CD14-positive monocyte (primary cell): Measurements from ENCODE around the gene WDR19. TPM values are rescaled to one million over a fixed set of nuclear protein-coding genes. Genes with fewer than 3 reads are reported as not detected.

Experiments used
- DNase-seq, 3 donors: peaks; one replicate each; pipeline ENCODE4 v3.0.0-alpha.2; 2011 to 2022
- H2AFZ ChIP-seq: 2 replicates; pipeline ENCODE4 v1.6.0; 2012; ENCODE audit warnings: mild to moderate bottlenecking, low read depth, low read length, inconsistent platforms; ENCODE audit not compliant: insufficient read depth, poor library complexity, severe bottlenecking
- H3K27ac ChIP-seq, 2 donors: 1 replicate in 1 of 2; 2 replicates in 1 of 2; pipeline ENCODE4 v1.5.1; 2012 to 2013; ENCODE audit warnings: low read length in 2 of 2, control low read depth in 1 of 2, inconsistent platforms in 1 of 2, low read depth in 1 of 2, mild to moderate bottlenecking in 1 of 2
- H3K27me3 ChIP-seq, 2 donors: one replicate each; pipeline versions ENCODE4 v1.6.0 to v1.6.1; 2011 to 2013; ENCODE audit warnings: low read length in 2 of 2; ENCODE audit not compliant: control insufficient read depth in 2 of 2, insufficient read depth in 2 of 2
- H3K36me3 ChIP-seq, 2 donors: replicated peaks in 1 of 2; 1 replicate in 1 of 2; 2 replicates in 1 of 2; pipeline versions ENCODE4 v1.5.1 to v1.6.1; 2012 to 2013; ENCODE audit warnings: low read length in 2 of 2, control low read depth in 1 of 2, inconsistent platforms in 1 of 2, mild to moderate bottlenecking in 1 of 2; ENCODE audit not compliant: insufficient read depth in 2 of 2, control insufficient read depth in 1 of 2
- H3K4me1 ChIP-seq, 2 donors: 1 replicate in 1 of 2; 2 replicates in 1 of 2; pipeline versions ENCODE4 v1.5.1 to v1.6.1; 2012 to 2013; ENCODE audit warnings: low read length in 2 of 2, control low read depth in 1 of 2, inconsistent platforms in 1 of 2, mild to moderate bottlenecking in 1 of 2, moderate library complexity in 1 of 2; ENCODE audit not compliant: insufficient read depth in 2 of 2, control insufficient read depth in 1 of 2
- H3K4me2 ChIP-seq: replicated peaks from 2 replicates; pipeline ENCODE3; 2012; ENCODE audit warnings: low read length, moderate library complexity, mild to moderate bottlenecking; ENCODE audit not compliant: poor library complexity, severe bottlenecking; ENCODE audit errors: extremely low read depth
- H3K4me3 ChIP-seq, 3 experiments: fragments of 200-600 bp in 1 of 3; sonication (generic) in 1 of 3; replicated peaks in 1 of 3; 1 replicate in 2 of 3; 2 replicates in 1 of 3; pipeline ENCODE4 v1.5.1; 2011 to 2013; ENCODE audit warnings: low read length in 3 of 3, mild to moderate bottlenecking in 3 of 3, control low read depth in 2 of 3, low read depth in 2 of 3, inconsistent platforms in 1 of 3, moderate library complexity in 1 of 3
- H3K79me2 ChIP-seq: 2 replicates; pipeline ENCODE4 v1.6.0; 2012; ENCODE audit warnings: mild to moderate bottlenecking, control low read depth, inconsistent platforms, low read length, moderate library complexity; ENCODE audit not compliant: insufficient read depth
- H3K9ac ChIP-seq: 2 replicates; pipeline ENCODE4 v1.6.0; 2017; ENCODE audit warnings: low read length, mild to moderate bottlenecking; ENCODE audit not compliant: insufficient read depth, poor library complexity, severe bottlenecking
- H3K9me3 ChIP-seq, 2 donors: replicated peaks in 1 of 2; 1 replicate in 1 of 2; 2 replicates in 1 of 2; pipeline versions ENCODE4 v1.5.1 to v1.6.1; 2012 to 2013; ENCODE audit warnings: low read length in 2 of 2, control low read depth in 1 of 2; ENCODE audit not compliant: control insufficient read depth in 1 of 2, insufficient read depth in 1 of 2
- H4K20me1 ChIP-seq: 2 replicates; pipeline ENCODE4 v1.6.0; 2012; ENCODE audit warnings: mild to moderate bottlenecking, low read length, control low read depth, moderate library complexity; ENCODE audit not compliant: insufficient read depth
- H3K27ac Mint-ChIP-seq, 7 donors: one replicate each; pipeline ENCODE4 v1.8.0; 2020; ENCODE audit warnings: mild to moderate bottlenecking in 7 of 7, mixed read lengths in 7 of 7, moderate library complexity in 6 of 7, inconsistent platforms in 2 of 7
- H3K27me3 Mint-ChIP-seq, 3 donors: one replicate each; pipeline ENCODE4 v1.8.0; 2021 to 2022; ENCODE audit warnings: low read depth in 3 of 3, mild to moderate bottlenecking in 3 of 3, mixed read lengths in 3 of 3, moderate library complexity in 3 of 3, inconsistent platforms in 1 of 3
- H3K36me3 Mint-ChIP-seq, 2 donors: one replicate each; pipeline ENCODE4 v1.8.0; 2020; ENCODE audit warnings: mixed read lengths in 2 of 2, inconsistent platforms in 1 of 2, mild to moderate bottlenecking in 1 of 2
- H3K4me1 Mint-ChIP-seq: one replicate; pipeline ENCODE4 v1.8.0; 2020; ENCODE audit warnings: mild to moderate bottlenecking, mixed read lengths
- H3K4me3 Mint-ChIP-seq, 2 donors: one replicate each; pipeline ENCODE4 v1.8.0; 2020; ENCODE audit warnings: mild to moderate bottlenecking in 2 of 2, mixed read lengths in 2 of 2, moderate library complexity in 1 of 2
- H3K9me3 Mint-ChIP-seq, 7 donors: one replicate each; pipeline ENCODE4 v1.8.0; 2020 to 2022; ENCODE audit warnings: mixed read lengths in 7 of 7, mild to moderate bottlenecking in 6 of 7, moderate library complexity in 6 of 7, inconsistent platforms in 2 of 7
- WGBS: methylation state at CpG from one replicate; pipeline ENCODE4 v1.1.5; 2013; ENCODE audit warnings: missing lambda C conversion rate; ENCODE audit not compliant: insufficient coverage; 5-methylcytosine and 5-hydroxymethylcytosine counted together
- intact Hi-C, 2 donors: fragments of 100-400 bp; cut with micrococcal nuclease; formaldehyde crosslinking; loops; one replicate each; pipeline versions ENCODE4 v1.15.0 to v1.15.1; 2023
- polyA plus RNA-seq, 3 donors: library from polyadenylated mRNA; depleted of rRNA in 1 of 3; unstranded in 2 of 3; stranded (reverse) in 1 of 3; fragments of 300-500 nt in 2 of 3; fragments of >200 nt in 1 of 3; fragmentation: Illumina TruSeq in 2 of 3; gene quantifications; 1 replicate in 2 of 3; 2 replicates in 1 of 3; pipeline ENCODE4 v1.2.3, GENCODE V29; 2012 to 2021
- TF ChIP-seq, protein P1 (sequence below): fragments of 200-600 bp; IDR thresholded peaks from one replicate; pipeline ENCODE4 v1.8.0; 2022; ENCODE audit warnings: antibody characterized with exemption, mild to moderate bottlenecking

WDR19 gene
- polyA plus RNA-seq, 3 donors, result 1.7 to 11.4 (median 2.0) TPM

GRCh38 chr4:39205476-39205875, 23.1 kb downstream of the WDR19 start:
- H3K36me3 ChIP-seq, result no peaks in the 10 kb centered on the region
- Mint-ChIP-seq H3K36me3 (peaks cover 0 to 3% of the 10 kb centered on the region in 2 donors), H3K27me3 (no peaks in the 10 kb centered on the region), H3K27ac (no peak overlapping the region), H3K4me3 (no peak overlapping the region), H3K9me3 (peaks cover 0 to 7% (median 5%) of the 10 kb centered on the region in 7 donors), H3K4me1 (no peaks in the 10 kb centered on the region)
- no peaks in the 10 kb centered on the region for H4K20me1 ChIP-seq
- WGBS, result no CpG with 5 or more reads among the region's 3 CpGs
- H3K27me3 ChIP-seq, result no peaks in the 10 kb centered on the region
- no peaks in the 10 kb centered on the region for H3K9me3 ChIP-seq
- no peak for DNase-seq
- H3K79me2 ChIP-seq, result no peaks in the 10 kb centered on the region
- H2AFZ ChIP-seq, result no peak overlapping the region
- no peak overlapping the region for H3K9ac ChIP-seq
- intact Hi-C loops, result no loop called here
- no peaks in the 10 kb centered on the region for H3K4me1 ChIP-seq
- TF ChIP-seq, protein P1, sequence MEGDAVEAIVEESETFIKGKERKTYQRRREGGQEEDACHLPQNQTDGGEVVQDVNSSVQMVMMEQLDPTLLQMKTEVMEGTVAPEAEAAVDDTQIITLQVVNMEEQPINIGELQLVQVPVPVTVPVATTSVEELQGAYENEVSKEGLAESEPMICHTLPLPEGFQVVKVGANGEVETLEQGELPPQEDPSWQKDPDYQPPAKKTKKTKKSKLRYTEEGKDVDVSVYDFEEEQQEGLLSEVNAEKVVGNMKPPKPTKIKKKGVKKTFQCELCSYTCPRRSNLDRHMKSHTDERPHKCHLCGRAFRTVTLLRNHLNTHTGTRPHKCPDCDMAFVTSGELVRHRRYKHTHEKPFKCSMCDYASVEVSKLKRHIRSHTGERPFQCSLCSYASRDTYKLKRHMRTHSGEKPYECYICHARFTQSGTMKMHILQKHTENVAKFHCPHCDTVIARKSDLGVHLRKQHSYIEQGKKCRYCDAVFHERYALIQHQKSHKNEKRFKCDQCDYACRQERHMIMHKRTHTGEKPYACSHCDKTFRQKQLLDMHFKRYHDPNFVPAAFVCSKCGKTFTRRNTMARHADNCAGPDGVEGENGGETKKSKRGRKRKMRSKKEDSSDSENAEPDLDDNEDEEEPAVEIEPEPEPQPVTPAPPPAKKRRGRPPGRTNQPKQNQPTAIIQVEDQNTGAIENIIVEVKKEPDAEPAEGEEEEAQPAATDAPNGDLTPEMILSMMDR, result no peak
- H3K27ac ChIP-seq, result no peak overlapping the region
- no peak overlapping the region for H3K4me2 ChIP-seq
- H3K4me3 ChIP-seq, result no peak overlapping the region

- no peaks in the 10 kb centered on the region for H3K79me2 ChIP-seq
- H3K27ac Mint-ChIP-seq, result no peak overlapping the region
- intact Hi-C loops, result no loop called here
- no peak overlapping the region for H2AFZ ChIP-seq
- H3K4me1 Mint-ChIP-seq, result no peaks in the 10 kb centered on the region
- no peaks in the 10 kb centered on the region for H3K27me3 ChIP-seq
- no peaks in the 10 kb centered on the region for H4K20me1 ChIP-seq
- H3K9me3 Mint-ChIP-seq, result no peaks in the 10 kb centered on the region
- H3K4me3 Mint-ChIP-seq, result no peak overlapping the region
- no peaks in the 10 kb centered on the region for H3K36me3 ChIP-seq
- no peak overlapping the region for H3K27ac ChIP-seq
- no peak for DNase-seq
- no peak overlapping the region for H3K9ac ChIP-seq
- H3K4me2 ChIP-seq, result no peak overlapping the region
- TF ChIP-seq, protein P1, result no peak
- H3K9me3 ChIP-seq, result no peaks in the 10 kb centered on the region
- no peak overlapping the region for H3K4me3 ChIP-seq
- H3K27me3 Mint-ChIP-seq, result no peaks in the 10 kb centered on the region
- H3K36me3 Mint-ChIP-seq, result no peaks in the 10 kb centered on the region
- WGBS, result no CpG with 5 or more reads among the region's 2 CpGs
- H3K4me1 ChIP-seq, result no peaks in the 10 kb centered on the region
These were observed 45.6 kb downstream of the WDR19 start for GRCh38 chr4:39227906-39228305.
